Nucleus accumbens (tissue), 56 donors: ENCODE measurements around the gene PPM1M.

Source experiments
- DNase-seq, 56 donors: peaks; one replicate each; lab custom pipeline; 2025; lab: John Stamatoyannopoulos, UW

Gene PPM1M

GRCh38 chr3:52213901-52214300 is 31.7 kb upstream of the PPM1M start:
- DNase-seq, result no peak

- no peak for DNase-seq
Measured at GRCh38 chr3:52215351-52215750, 30.2 kb upstream of the PPM1M start.

- DNase-seq, result peak in 1 of 56 donors; percentile 16
Measured at GRCh38 chr3:52216585-52217408, 28.8 kb upstream of the PPM1M start.

GRCh38 chr3:52217409-52217805 is 28.2 kb upstream of the PPM1M start:
- no peak for DNase-seq

GRCh38 chr3:52218026-52218425 is 27.5 kb upstream of the PPM1M start:
- no peak for DNase-seq

GRCh38 chr3:52218454-52218853 is 27.1 kb upstream of the PPM1M start:
- no peak for DNase-seq

- no peak for DNase-seq
Measured at GRCh38 chr3:52218937-52219650, 26.5 kb upstream of the PPM1M start.

- peak in 48 of 56 donors; percentile 26 to 91 (median 66) for DNase-seq
Measured at GRCh38 chr3:52220380-52221026, 25.1 kb upstream of the PPM1M start.

- no peak for DNase-seq
Measured at GRCh38 chr3:52221141-52221562, 24.4 kb upstream of the PPM1M start.

- peak in 1 of 56 donors; percentile 25 for DNase-seq
Measured at GRCh38 chr3:52221563-52222318, 23.8 kb upstream of the PPM1M start.

- no peak for DNase-seq
Measured at GRCh38 chr3:52222319-52223221, 23.0 kb upstream of the PPM1M start.

GRCh38 chr3:52223449-52224408 is 21.8 kb upstream of the PPM1M start:
- no peak for DNase-seq

- no peak for DNase-seq
Measured at GRCh38 chr3:52225452-52226228, 19.9 kb upstream of the PPM1M start, which contains the start of gene TLR9. TSS of gene TLR9 (minus strand) at chr3:52225645. CDS start at chr3:52225529, 116 bp downstream.

GRCh38 chr3:52226229-52226817 is 19.2 kb upstream of the PPM1M start:
- no peak for DNase-seq

GRCh38 chr3:52227117-52227516 is 18.4 kb upstream of the PPM1M start:
- no peak for DNase-seq

GRCh38 chr3:52227766-52228165 is 17.8 kb upstream of the PPM1M start:
- no peak for DNase-seq

- DNase-seq, result peak in 1 of 56 donors; percentile 33
Measured at GRCh38 chr3:52228266-52228665, 17.3 kb upstream of the PPM1M start.
